Mesendoderm (in vitro differentiated cells): ENCODE data around the gene TRMT112.

Experiments
- DNase-seq: peaks from one replicate; pipeline ENCODE4 v3.0.0; 2013
- H2AK5ac ChIP-seq: 2 replicates; pipeline ENCODE4 v1.6.1; 2013; ENCODE audit warnings: low read length, inconsistent platforms
- H2BK120ac ChIP-seq: 2 replicates; pipeline ENCODE4 v1.6.1; 2013; ENCODE audit warnings: low read depth, mild to moderate bottlenecking, low read length, moderate library complexity, mixed read lengths
- H2BK15ac ChIP-seq: replicated peaks from 2 replicates; pipeline ENCODE4 v1.6.1; 2013; ENCODE audit warnings: low read depth, mild to moderate bottlenecking, moderate library complexity
- H2BK5ac ChIP-seq: 2 replicates; pipeline ENCODE4 v1.6.1; 2013; ENCODE audit warnings: low read length, inconsistent platforms
- H3K18ac ChIP-seq: 2 replicates; pipeline ENCODE4 v1.6.1; 2013; ENCODE audit warnings: mild to moderate bottlenecking, low read length, mixed read lengths
- H3K23ac ChIP-seq: one replicate; pipeline ENCODE4 v1.6.1; 2013; ENCODE audit warnings: low read length
- H3K27ac ChIP-seq: 2 replicates; pipeline ENCODE4 v1.5.1; 2013; ENCODE audit warnings: low read depth, mild to moderate bottlenecking, inconsistent platforms, low read length, moderate library complexity
- H3K27me3 ChIP-seq: 2 replicates; pipeline ENCODE4 v1.6.1; 2013; ENCODE audit warnings: low read length, control low read depth, mild to moderate bottlenecking, inconsistent platforms; ENCODE audit not compliant: insufficient read depth, poor library complexity
- H3K36me3 ChIP-seq: 2 replicates; pipeline ENCODE4 v1.6.1; 2013; ENCODE audit warnings: low read length, inconsistent platforms; ENCODE audit not compliant: control insufficient read depth, insufficient read depth
- H3K4ac ChIP-seq: one replicate; pipeline ENCODE4 v1.6.1; 2013; ENCODE audit warnings: low read depth, mild to moderate bottlenecking, low read length, moderate library complexity
- H3K4me1 ChIP-seq: 2 replicates; pipeline ENCODE4 v1.6.1; 2013; ENCODE audit warnings: low read depth, low read length, inconsistent platforms; ENCODE audit not compliant: control insufficient read depth
- H3K4me2 ChIP-seq: 2 replicates; pipeline ENCODE4 v1.6.1; 2013; ENCODE audit warnings: low read length
- H3K4me3 ChIP-seq: 2 replicates; pipeline ENCODE4 v1.5.1; 2013; ENCODE audit warnings: mild to moderate bottlenecking, low read length
- H3K56ac ChIP-seq: one replicate; pipeline ENCODE4 v1.6.1; 2013; ENCODE audit warnings: low read length
- H3K79me1 ChIP-seq: 2 replicates; pipeline ENCODE4 v1.6.1; 2013; ENCODE audit warnings: low read length, inconsistent platforms
- H3K79me2 ChIP-seq: 2 replicates; pipeline ENCODE4 v1.6.1; 2013; ENCODE audit warnings: mild to moderate bottlenecking, low read length; ENCODE audit not compliant: control insufficient read depth, insufficient read depth
- H3K9ac ChIP-seq: 2 replicates; pipeline ENCODE4 v1.6.1; 2013; ENCODE audit warnings: low read length, inconsistent platforms
- H4K5ac ChIP-seq: one replicate; pipeline ENCODE4 v1.6.1; 2013; ENCODE audit warnings: low read length
- H4K8ac ChIP-seq: one replicate; pipeline ENCODE4 v1.6.1; 2013; ENCODE audit warnings: low read depth, mild to moderate bottlenecking, control low read depth, low read length, moderate library complexity
- WGBS: extraction: QIAGEN DNeasy Blood & Tissue Kit; methylation state at CpG from one replicate; pipeline ENCODE4 v1.1.7; 2013; ENCODE audit warnings: low lambda C conversion rate, missing lambda C conversion rate; ENCODE audit not compliant: insufficient coverage; ENCODE audit errors: extremely low coverage; 5-methylcytosine and 5-hydroxymethylcytosine counted together

Gene TRMT112

DNA sequence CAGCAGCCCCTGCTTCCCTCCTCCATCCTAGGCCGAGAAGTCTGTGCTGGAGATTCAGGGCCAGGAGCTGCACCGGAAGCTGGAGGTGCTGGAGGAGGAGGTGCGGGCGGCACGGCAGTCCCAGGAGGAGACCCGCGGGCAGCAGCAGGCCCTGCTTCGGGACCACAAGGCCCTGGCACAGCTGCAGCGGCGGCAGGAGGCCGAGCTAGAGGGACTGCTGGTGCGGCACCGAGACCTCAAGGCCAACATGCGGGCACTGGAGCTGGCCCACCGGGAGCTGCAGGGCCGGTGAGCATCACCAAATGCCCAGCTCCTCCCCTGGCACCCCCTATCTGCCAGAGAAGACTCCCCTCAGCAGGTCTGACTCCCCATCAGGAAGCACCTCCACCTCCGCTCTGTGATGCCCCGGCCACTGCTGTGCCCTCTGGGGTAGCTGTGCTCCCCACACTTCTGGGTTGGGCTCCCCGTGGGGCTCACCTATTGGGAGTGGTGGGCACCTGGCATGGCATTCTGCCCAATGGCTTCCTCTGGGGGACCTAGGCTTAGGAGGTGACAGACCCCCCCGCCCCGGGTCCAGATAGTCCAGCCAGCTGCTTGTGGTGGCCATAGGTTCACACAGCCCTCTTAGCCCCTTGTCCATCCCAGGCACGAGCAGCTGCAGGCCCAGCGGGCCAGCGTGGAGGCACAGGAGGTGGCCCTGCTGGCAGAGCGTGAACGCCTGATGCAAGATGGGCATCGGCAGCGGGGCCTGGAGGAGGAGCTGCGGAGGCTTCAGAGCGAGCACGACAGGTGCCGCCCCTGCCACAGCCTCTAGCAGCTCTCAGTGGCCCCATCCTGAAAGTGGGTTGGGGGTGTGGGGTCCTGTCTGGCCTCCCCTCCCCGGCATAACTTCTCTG is 35.0 kb upstream of the TRMT112 start:
- H3K4me1 ChIP-seq = peaks cover 2% of the 10 kb centered on the region
- H3K56ac ChIP-seq = no peak overlapping the region
- no peaks in the 10 kb centered on the region for H3K36me3 ChIP-seq
- H3K4ac ChIP-seq = no peak overlapping the region
- no CpG with 5 or more reads among the region's 33 CpGs for WGBS
- H4K5ac ChIP-seq = no peak overlapping the region
- H3K23ac ChIP-seq = no peak overlapping the region
- no peak overlapping the region for H4K8ac ChIP-seq
- H2AK5ac ChIP-seq = no peak overlapping the region
- H3K18ac ChIP-seq = no peak overlapping the region
- no peak overlapping the region for H3K4me2 ChIP-seq
- no peak overlapping the region for H3K27ac ChIP-seq
- H3K79me2 ChIP-seq = no peaks in the 10 kb centered on the region
- H3K27me3 ChIP-seq = no peaks in the 10 kb centered on the region
- H3K9ac ChIP-seq = no peak overlapping the region
- no peak overlapping the region for H2BK15ac ChIP-seq
- H3K79me1 ChIP-seq = no peaks in the 10 kb centered on the region
- no peak for DNase-seq
- no peak overlapping the region for H3K4me3 ChIP-seq
- H2BK120ac ChIP-seq = no peak overlapping the region
- H2BK5ac ChIP-seq = no peak overlapping the region

DNA sequence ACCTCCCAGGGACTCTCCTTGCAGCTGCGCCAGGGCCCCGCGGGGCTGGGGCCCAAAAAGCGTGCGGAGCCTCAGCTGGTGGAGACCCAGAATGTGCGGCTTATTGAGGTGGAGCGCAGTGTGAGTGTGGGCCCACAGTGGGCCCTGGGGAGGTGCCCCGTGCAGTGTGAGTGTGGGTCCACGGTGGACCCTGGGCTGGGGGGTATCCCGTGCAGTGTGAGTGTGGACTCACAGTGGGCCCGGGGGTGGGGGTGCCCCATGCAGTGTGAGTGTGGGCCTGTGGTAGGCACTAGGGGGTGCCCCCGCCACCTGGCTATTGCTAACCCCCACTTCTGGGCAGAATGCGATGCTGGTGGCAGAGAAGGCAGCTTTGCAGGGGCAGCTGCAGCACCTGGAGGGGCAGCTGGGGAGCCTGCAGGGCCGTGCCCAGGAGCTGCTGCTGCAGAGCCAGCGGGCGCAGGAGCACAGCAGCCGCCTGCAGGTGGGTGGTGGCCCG is 33.8 kb upstream of the TRMT112 start:
- WGBS = no CpG with 5 or more reads among the region's 18 CpGs
- no peak overlapping the region for H3K4me3 ChIP-seq
- H3K4me2 ChIP-seq = no peak overlapping the region
- no peak overlapping the region for H2BK120ac ChIP-seq
- no peaks in the 10 kb centered on the region for H3K79me1 ChIP-seq
- H3K4me1 ChIP-seq = peaks cover 2% of the 10 kb centered on the region
- H2BK15ac ChIP-seq = no peak overlapping the region
- no peak overlapping the region for H3K27ac ChIP-seq
- H3K56ac ChIP-seq = no peak overlapping the region
- no peak overlapping the region for H4K8ac ChIP-seq
- no peak overlapping the region for H2BK5ac ChIP-seq
- H3K9ac ChIP-seq = no peak overlapping the region
- H3K23ac ChIP-seq = no peak overlapping the region
- H2AK5ac ChIP-seq = no peak overlapping the region
- no peak overlapping the region for H3K18ac ChIP-seq
- no peak overlapping the region for H4K5ac ChIP-seq
- no peaks in the 10 kb centered on the region for H3K36me3 ChIP-seq
- no peaks in the 10 kb centered on the region for H3K79me2 ChIP-seq
- no peak overlapping the region for H3K4ac ChIP-seq
- DNase-seq = no peak
- H3K27me3 ChIP-seq = no peaks in the 10 kb centered on the region

DNA sequence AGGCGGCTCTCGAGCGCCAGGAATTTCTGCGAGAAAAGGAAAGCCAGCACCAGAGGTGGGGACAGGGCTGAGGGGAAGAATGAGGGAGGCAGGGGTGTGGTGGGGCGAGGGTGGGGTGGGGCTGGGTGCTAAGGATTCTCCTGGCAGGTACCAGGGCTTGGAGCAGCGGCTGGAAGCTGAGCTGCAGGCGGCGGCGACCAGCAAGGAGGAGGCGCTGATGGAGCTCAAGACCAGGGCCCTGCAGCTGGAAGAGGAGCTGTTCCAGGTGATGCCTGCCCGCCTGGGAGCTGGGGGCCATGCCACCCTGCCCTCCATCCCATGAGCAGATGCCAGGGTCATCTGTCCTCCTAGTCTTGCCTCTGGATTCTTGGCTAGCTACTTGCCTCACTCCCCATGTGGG is 32.0 kb upstream of the TRMT112 start:
- H2BK15ac ChIP-seq = no peak overlapping the region
- no peak overlapping the region for H4K5ac ChIP-seq
- no peak overlapping the region for H3K23ac ChIP-seq
- no peak overlapping the region for H2BK5ac ChIP-seq
- no peak overlapping the region for H3K56ac ChIP-seq
- H2BK120ac ChIP-seq = no peak overlapping the region
- H3K79me1 ChIP-seq = no peaks in the 10 kb centered on the region
- H3K4ac ChIP-seq = no peak overlapping the region
- no peak overlapping the region for H3K4me2 ChIP-seq
- no peak overlapping the region for H2AK5ac ChIP-seq
- no peak overlapping the region for H3K4me3 ChIP-seq
- no peaks in the 10 kb centered on the region for H3K36me3 ChIP-seq
- H4K8ac ChIP-seq = no peak overlapping the region
- H3K4me1 ChIP-seq = no peaks in the 10 kb centered on the region
- DNase-seq = no peak
- H3K27me3 ChIP-seq = no peaks in the 10 kb centered on the region
- no peak overlapping the region for H3K27ac ChIP-seq
- no peak overlapping the region for H3K18ac ChIP-seq
- H3K9ac ChIP-seq = no peak overlapping the region
- no CpG with 5 or more reads among the region's 11 CpGs for WGBS
- no peaks in the 10 kb centered on the region for H3K79me2 ChIP-seq

DNA sequence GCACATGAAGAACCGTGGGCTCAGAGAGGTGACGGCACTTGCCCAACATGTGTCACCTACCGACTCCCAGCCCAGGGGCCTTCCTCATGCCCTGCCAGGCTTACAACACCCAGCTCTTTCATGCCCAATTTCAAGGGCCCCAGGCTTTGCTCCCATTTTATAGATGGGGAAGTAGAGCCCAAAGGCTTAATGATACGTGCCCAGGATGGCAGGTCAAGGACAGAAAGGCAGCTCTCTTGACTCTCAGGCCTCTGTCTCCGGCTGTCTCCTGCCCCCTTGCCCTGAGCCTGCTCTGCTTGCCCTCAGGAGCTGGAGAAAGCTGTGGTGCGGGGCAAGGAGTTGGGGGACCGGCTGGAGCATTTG is 31.6 kb upstream of the TRMT112 start:
- H2BK15ac ChIP-seq = no peak overlapping the region
- no peak overlapping the region for H4K8ac ChIP-seq
- H3K4me3 ChIP-seq = no peak overlapping the region
- no CpG with 5 or more reads among the region's 7 CpGs for WGBS
- H3K23ac ChIP-seq = no peak overlapping the region
- no peak for DNase-seq
- H2BK120ac ChIP-seq = no peak overlapping the region
- H2AK5ac ChIP-seq = no peak overlapping the region
- no peaks in the 10 kb centered on the region for H3K27me3 ChIP-seq
- no peak overlapping the region for H3K18ac ChIP-seq
- H3K4ac ChIP-seq = no peak overlapping the region
- no peaks in the 10 kb centered on the region for H3K79me2 ChIP-seq
- no peaks in the 10 kb centered on the region for H3K36me3 ChIP-seq
- H3K27ac ChIP-seq = no peak overlapping the region
- H3K9ac ChIP-seq = no peak overlapping the region
- H3K56ac ChIP-seq = no peak overlapping the region
- no peak overlapping the region for H2BK5ac ChIP-seq
- H3K4me1 ChIP-seq = no peaks in the 10 kb centered on the region
- H3K79me1 ChIP-seq = no peaks in the 10 kb centered on the region
- no peak overlapping the region for H3K4me2 ChIP-seq
- no peak overlapping the region for H4K5ac ChIP-seq

DNA sequence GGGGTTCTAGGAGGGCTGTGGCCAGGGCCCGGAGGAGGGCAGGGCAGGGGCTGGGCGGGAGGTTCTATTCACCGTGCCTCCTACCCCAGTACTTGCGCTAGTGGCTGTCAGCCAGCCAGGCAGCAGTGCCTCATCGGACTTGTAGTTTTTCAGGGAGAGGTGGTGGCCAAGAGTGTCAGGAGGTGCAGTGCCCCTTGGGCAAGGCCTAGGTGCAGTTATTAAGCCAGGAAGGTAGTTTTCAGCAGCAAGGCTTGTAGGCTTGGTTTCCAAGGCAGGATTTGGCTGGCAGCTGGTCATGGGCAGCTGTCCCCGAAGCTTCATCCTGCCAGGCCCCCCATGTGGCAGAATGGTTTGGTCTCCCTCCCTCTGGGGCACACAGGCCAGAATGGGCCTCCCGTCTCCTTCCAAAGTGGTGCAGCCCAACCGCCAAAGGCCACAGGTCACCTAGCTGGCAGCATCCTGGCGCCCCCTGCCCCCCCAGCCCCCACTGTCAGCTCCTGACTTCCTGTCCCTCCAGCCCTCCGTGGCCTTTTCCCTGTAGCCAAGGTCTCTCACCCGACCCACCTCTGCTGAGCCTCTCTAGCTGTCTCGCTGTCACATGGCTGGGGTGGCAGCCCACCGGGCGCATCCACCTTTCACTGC is 31.1 kb upstream of the TRMT112 start:
- Histone ChIP-seq H3K4me3 (no peak overlapping the region), H3K9ac (no peak overlapping the region), H2BK5ac (no peak overlapping the region), H3K79me1 (no peaks in the 10 kb centered on the region), H3K4me2 (no peak overlapping the region), H3K4me1 (no peaks in the 10 kb centered on the region), H3K4ac (no peak overlapping the region), H2AK5ac (no peak overlapping the region), H2BK15ac (no peak overlapping the region), H4K5ac (no peak overlapping the region), H3K27ac (no peak overlapping the region), H3K79me2 (no peaks in the 10 kb centered on the region), H3K27me3 (no peaks in the 10 kb centered on the region), H3K36me3 (no peaks in the 10 kb centered on the region), H4K8ac (no peak overlapping the region), H2BK120ac (no peak overlapping the region), H3K18ac (no peak overlapping the region), H3K23ac (no peak overlapping the region), H3K56ac (no peak overlapping the region)
- WGBS = no CpG with 5 or more reads among the region's 14 CpGs
- peak; percentile 54 for DNase-seq
